GM21526 (cell line): Measurements from ENCODE around the gene GPC3.
"Not testable (repeated sequence)": the region's sequence is repeated elsewhere in the genome, so short reads cannot be mapped to it uniquely, and the experiment has no call there.

Experiments used
- ATAC-seq: cut with Tn5 transposase; IDR thresholded peaks from one replicate; pipeline ENCODE4 v1.9.1; 2021; ENCODE audit warnings: moderate library complexity; ENCODE audit not compliant: unreplicated experiment, low FRiP score

The GPC3 gene

GRCh38 chrX:133542476-133542875, 442.9 kb downstream of the GPC3 start:
- ATAC-seq, result no peak

GRCh38 chrX:133541021-133541420, 444.4 kb downstream of the GPC3 start:
- ATAC-seq, result no peak

- no peak for ATAC-seq
Measured at GRCh38 chrX:133538148-133538547, 447.2 kb downstream of the GPC3 start.

GRCh38 chrX:133537142-133537541, 448.3 kb downstream of the GPC3 start:
- no peak for ATAC-seq

GRCh38 chrX:133535066-133535465, 450.3 kb downstream of the GPC3 start:
- ATAC-seq, result no peak

- no peak for ATAC-seq
Measured at GRCh38 chrX:133534172-133534571, 451.2 kb downstream of the GPC3 start.

GRCh38 chrX:133533249-133533648, 452.1 kb downstream of the GPC3 start:
- no peak for ATAC-seq

- ATAC-seq, result no peak
Measured at GRCh38 chrX:133530960-133531359, 454.4 kb downstream of the GPC3 start.

- ATAC-seq, result no peak
Measured at GRCh38 chrX:133529578-133529977, 455.8 kb downstream of the GPC3 start.

- ATAC-seq, result no peak
Measured at GRCh38 chrX:133527825-133528224, 457.6 kb downstream of the GPC3 start.

GRCh38 chrX:133527415-133527814, 458.0 kb downstream of the GPC3 start:
- no peak for ATAC-seq

- not testable (repeated sequence) for ATAC-seq
Measured at GRCh38 chrX:133526773-133527172, 458.6 kb downstream of the GPC3 start.

GRCh38 chrX:133523526-133523925, 461.9 kb downstream of the GPC3 start:
- ATAC-seq, result no peak

- ATAC-seq, result no peak
Measured at GRCh38 chrX:133523081-133523487, 462.3 kb downstream of the GPC3 start.

- no peak for ATAC-seq
Measured at GRCh38 chrX:133516686-133517085, 468.7 kb downstream of the GPC3 start.

GRCh38 chrX:133514486-133514885, 470.9 kb downstream of the GPC3 start:
- no peak for ATAC-seq

- ATAC-seq, result no peak
Measured at GRCh38 chrX:133513123-133513522, 472.3 kb downstream of the GPC3 start.

GRCh38 chrX:133511041-133511440, 474.4 kb downstream of the GPC3 start:
- no peak for ATAC-seq

GRCh38 chrX:133497356-133497755, 488.0 kb downstream of the GPC3 start:
- no peak for ATAC-seq

- no peak for ATAC-seq
Measured at GRCh38 chrX:133495464-133496391, 489.7 kb downstream of the GPC3 start.

- no peak for ATAC-seq
Measured at GRCh38 chrX:133493366-133493765, 492.0 kb downstream of the GPC3 start.

- no peak for ATAC-seq
Measured at GRCh38 chrX:133490955-133491354, 494.4 kb downstream of the GPC3 start.
